ENCODE measurements around the gene SEPTIN10.
"Not testable (repeated sequence)": the region's sequence is repeated elsewhere in the genome, so short reads cannot be mapped to it uniquely, and the experiment has no call there.

Gene SEPTIN10

DNA sequence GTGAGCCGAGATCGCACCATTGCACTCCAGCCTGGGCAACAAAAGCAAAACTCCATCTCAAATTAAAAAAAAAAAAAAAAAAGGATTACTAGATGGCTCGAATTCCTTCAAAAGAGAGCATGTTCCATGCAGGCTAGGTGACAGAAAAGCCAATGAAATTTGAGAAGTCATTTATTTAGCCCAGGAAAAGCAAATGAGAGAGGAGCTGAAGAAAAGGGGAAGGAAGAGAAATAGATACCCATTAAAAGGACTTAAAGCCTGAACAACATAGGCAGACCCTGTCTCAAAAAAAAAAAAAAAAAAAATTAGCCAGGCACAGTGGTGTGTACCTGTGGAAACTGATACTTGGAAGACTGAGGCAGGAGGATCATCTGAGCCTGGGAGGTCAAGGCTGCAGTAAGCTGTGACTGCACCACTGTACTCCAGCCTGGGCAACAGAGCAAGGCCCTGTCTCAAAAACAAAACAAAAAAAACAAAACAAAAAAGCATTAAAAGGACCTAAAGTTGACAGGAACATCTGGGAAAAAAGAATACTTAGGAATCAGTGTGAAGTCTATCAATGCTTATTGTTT, 11.1 kb downstream of the SEPTIN10 start:
- DNase-seq (ENCODE audit: low read depth in 2 of 2) = no peak

DNA sequence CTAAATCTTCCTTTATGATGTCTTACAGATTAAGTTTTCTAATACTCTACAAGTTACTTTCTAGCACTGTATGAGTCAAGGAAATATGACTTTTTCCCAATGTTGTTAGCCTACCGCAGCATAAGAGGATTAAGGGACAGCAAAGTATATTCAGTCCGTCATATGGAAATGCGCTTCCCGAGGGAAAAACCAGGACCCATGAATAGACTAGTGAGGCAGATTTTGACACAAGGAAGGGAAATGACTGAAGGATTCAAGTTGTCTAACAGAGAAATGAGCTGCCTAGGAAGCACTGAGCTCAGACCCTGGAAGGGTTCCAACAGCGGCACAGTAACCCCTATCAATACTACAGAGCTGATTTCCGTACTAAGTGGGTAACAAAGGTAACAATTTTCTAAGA, 12.0 kb downstream of the SEPTIN10 start:
- no peak for DNase-seq (ENCODE audit: low read depth in 2 of 2)

DNA sequence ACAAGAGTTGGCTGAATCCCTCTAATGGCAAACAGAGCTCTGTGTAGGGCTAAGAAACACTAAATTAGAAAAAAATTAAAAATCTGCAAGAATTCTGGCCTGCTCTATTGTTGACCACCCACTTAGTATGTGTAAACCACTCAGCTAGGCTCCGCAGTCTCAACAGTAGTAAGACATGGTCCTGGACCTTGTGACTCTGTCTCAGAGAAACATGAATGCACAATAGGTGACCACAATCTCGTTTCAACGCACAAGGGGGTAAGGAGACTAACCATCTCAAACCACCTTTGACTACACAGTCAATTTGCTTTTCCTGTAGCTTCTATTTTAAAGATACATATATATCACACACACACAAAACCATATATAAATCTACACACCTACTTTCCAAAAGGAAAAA, 16.5 kb downstream of the SEPTIN10 start:
- no peak for DNase-seq (ENCODE audit: low read depth in 2 of 2)

DNA sequence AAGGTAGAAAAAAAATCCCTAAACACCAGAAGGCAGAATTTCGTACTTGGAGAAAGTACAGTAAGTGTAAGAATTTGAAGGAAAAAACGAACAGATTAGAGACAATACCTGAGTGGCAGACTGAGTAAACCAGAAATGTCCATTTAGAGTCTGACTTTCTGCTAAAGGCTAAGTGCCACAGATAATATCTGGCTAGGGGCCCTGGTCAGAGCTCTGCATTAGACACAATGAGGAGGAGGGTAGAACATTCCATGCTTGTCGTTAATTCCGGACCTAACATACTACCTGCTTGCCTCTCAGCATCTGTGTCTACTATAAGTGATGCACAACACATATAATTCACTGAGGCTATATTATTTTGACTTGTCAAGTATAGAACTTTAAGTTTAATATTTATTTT, 18.1 kb downstream of the SEPTIN10 start:
- no peak for DNase-seq (ENCODE audit: low read depth in 2 of 2)

DNA sequence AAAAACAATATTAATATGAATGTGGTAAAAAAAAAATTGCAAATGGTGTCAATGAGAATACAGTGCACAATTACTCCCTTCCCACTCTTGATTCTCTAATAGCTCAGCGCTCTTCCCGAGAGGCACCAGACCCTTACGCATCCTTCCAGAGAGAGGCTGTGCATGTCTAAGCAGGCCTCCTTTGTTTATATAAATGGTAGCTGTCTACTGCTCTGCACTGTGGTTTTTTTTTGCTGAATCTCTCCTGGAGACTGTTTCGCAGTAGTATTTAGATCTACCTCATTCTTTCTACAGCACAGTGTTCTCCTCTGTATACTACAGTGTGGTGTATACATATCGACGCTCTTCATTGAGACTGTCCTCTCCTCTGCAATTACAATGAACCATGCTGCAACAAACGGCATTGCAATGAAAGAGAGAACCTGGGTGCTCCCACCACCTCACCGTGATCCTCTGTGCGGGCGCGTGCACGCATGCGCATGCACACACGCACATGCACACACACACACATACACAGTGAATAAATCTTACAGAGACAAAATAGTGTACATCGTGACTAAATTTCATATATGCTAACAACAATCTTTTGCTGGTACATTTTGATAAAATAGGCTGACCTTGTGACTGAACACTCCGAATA, 19.4 kb downstream of the SEPTIN10 start:
- DNase-seq (ENCODE audit: low read depth in 2 of 2) = no peak

DNA sequence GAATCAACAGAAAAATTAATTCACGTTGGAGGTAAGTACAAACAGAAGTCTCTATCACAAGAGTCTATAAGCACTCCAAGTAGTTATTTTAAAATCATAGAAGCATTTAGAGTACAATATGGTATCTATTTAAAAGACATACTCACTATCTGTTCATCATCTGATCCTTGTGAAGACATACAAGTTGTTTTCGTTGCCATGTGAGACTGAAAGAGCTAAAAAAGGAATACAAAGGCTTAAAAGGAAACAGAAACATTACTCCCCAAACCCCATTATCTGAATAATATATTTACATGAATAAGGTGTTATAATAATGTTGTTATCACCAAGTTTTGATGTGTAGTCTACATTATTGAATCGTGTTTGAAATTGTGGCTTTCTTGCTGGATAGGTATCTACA, 20.9 kb downstream of the SEPTIN10 start:
- DNase-seq (ENCODE audit: low read depth in 2 of 2) = no peak

DNA sequence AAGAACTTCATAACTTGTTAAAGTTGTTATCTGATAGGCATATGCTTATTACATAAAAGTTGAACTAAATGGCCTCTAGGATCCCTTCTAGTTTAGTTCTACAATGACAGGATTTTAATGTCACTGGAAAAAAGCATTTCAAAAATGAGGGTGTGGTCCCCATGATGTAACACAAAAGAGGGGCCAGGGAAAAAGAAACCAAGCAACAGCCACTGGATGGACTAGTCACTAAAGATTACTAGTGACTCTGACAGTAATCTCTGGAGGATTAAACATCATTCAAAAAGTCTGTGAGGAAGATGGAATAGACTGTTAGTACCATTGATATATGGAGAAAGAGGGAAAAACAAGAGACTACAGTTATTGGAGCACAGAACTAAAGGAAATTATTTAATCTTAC, 22.6 kb downstream of the SEPTIN10 start:
- DNase-seq (ENCODE audit: low read depth in 2 of 2) = no peak

DNA sequence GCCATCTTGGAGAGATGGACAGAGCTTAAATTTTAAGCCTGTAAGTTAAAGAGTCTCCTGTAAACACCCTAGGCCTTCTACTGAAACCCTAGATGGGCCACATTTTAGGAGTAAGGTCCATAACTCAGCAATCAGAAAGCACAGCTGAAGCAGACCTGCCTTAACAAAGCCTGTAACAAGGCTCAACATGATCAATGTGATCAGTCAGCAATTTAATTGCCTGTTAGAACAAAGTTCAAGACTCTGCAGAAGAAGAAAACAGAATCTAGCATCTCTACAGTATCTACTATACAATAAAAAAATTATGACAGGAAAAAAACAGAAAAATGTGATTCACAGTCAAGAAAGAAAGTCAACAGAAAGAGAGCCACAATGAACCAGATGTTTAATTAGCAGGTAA, 27.1 kb downstream of the SEPTIN10 start:
- no peak for DNase-seq (ENCODE audit: low read depth in 2 of 2)

DNA sequence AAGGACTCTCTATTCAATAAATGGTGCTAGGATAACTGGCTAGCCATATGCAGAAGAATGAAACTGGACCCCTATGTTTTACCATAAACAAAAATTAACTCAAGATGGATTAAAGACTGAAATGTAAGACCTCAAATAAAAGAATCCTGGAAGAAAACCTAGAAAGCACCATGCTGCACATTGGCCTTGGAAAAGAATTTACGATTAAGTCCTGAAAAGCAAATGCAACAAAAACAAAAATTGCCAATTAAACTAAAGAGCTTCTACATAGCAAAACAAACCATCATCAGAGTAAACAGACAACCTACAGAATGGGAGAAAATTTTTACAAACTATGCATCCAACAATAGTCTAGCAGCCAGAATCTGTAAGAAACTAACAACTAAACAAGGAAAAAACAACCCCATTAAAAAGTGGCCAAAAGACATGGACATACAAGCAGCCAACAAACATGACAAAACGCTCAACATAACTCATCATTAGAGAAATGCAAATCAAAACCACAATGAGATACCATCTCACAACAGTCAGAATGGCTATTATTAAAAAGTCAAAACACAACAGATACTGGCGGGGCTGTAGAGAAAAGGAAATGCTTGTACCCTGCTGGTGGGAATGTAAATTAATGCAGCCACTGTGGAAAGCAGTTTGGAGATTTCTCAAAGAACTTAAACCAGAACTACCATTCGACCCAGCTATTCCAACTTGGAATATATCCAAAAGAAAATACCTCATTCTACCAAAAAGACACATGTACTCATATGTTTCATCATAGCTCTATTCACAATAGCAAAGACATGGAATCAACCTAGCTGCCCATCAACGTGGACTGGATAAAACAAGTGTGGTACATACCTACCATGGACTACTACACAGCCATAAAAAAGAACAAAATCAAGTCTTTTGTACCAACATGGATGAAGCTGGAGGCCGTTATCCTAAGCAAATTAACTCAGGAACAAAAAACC, 30.6 kb downstream of the SEPTIN10 start:
- no peak for DNase-seq (ENCODE audit: low read depth in 2 of 2)

DNA sequence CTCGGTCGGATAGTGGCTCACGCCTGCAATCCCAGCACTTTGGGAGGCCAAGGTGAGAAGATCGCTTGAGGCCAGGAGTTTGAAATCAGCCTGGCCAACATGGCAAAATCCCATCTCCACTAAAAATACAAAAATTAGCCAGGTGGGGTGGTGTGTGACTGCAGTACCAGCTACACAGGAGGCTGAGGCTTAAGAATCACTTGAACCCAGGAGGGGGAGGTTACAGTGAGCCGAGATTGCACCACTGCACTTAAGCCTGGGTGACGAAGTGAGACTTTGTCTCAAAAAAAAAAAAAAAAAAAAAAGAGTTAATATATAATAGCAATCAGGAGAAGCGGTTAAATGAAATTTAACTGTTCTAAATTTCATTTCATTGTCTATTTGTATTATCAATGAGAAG, 36.1 kb downstream of the SEPTIN10 start:
- not testable (repeated sequence) for DNase-seq (ENCODE audit: low read depth in 2 of 2)

DNA sequence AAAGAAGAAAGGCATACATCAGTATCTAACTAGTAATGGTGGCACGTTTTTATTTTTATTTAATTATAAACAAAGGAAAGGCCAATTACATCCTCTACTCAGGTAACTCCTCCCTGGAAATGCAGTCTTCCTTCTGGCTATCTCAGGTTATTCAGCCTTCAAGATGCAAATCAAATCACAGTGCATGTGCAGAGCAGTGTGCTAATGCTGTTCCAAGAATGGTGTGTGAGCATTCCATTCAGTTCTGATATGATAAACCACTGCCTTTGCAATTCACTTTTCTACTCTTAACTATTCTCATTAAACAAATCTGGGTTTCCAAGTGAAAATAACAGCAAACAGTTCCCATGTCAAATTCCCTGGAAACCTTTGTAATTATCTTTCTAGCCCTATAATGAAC, 38.4 kb downstream of the SEPTIN10 start:
- DNase-seq (ENCODE audit: low read depth in 2 of 2) = no peak

DNA sequence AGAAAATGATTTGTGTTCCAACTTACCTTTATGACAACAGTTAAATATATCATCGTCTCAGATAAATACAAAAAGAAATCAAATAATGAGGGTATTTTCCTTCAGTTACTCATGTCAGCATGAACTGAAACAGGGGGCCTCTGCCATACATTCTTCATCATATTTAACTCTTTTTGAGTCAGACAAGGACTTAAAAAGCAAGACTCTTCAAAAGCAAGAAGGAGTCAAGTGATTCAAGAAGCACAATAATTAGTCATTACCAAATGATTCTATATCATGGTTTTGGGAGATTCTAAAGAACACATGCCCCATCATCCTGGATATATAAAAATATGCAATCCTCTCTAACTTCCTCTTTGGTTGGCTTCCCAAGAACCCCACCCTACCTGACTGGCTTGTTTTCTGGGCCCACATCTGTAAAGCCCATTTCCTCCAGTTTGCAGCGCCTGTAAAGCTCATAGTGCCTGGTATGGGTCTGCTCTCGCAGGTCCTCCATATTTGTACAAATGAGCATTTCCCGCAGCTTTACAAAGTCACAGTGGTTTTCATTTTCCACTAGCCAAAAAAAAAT, 49.7 kb downstream of the SEPTIN10 start:
- no peak for DNase-seq (ENCODE audit: low read depth in 2 of 2)

DNA sequence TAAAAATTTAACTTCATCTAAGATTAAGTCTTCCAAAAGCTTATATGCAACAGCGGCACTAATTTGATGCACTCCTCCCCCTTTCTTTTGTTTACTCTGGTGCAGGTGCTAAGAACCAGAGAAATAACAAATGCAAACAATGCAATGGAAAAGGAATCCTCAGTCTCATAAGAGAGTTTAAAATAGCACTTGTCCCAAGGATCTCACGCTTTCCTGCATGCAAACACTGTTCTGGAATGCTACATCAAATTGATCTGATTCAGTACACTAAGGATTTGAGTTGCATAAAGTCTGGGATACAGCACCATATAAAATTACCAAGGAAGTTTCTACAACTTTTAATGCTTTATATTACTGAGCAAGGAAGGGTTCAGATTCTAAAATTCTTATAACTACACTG, 50.5 kb downstream of the SEPTIN10 start:
- DNase-seq (ENCODE audit: low read depth in 2 of 2) = no peak

DNA sequence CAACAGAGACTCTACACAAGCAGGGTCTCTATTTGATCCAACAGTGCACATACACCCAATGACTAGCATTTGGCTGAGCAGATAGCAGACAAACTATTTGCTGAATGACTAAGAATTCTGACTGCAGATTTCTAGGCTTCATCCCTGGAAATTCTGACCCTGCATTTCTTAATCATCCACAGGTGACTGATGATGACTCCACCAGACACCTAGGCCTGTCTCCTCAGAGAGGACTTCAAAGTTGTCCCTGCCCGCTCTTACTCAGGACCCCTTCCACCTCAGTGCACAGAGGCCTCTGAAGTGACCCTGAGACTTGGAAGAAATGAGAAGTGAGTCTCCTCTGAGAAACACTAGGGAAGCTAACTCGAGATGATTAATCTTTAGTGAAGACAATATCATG, 51.3 kb downstream of the SEPTIN10 start:
- DNase-seq (ENCODE audit: low read depth in 2 of 2) = no peak

DNA sequence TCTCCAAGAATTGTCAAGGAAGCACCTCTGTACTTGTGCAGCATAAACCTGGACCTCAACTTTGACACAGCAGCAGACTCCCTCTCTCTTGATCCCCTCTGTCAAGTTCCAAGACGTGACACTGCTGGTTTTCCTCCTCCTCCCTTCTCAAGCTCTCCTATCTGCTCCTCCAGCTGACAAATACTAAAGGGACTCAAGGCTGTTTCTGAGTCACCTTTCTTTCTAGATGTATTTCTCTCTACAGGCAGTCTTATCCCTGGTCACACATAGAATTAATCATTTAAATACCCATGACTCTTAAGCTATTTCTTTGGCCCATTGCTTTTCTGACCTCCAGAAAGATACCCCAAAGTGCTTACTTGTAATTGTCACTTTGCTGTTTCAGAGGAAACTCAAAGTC, 53.5 kb downstream of the SEPTIN10 start:
- DNase-seq (ENCODE audit: low read depth in 2 of 2) = no peak

DNA sequence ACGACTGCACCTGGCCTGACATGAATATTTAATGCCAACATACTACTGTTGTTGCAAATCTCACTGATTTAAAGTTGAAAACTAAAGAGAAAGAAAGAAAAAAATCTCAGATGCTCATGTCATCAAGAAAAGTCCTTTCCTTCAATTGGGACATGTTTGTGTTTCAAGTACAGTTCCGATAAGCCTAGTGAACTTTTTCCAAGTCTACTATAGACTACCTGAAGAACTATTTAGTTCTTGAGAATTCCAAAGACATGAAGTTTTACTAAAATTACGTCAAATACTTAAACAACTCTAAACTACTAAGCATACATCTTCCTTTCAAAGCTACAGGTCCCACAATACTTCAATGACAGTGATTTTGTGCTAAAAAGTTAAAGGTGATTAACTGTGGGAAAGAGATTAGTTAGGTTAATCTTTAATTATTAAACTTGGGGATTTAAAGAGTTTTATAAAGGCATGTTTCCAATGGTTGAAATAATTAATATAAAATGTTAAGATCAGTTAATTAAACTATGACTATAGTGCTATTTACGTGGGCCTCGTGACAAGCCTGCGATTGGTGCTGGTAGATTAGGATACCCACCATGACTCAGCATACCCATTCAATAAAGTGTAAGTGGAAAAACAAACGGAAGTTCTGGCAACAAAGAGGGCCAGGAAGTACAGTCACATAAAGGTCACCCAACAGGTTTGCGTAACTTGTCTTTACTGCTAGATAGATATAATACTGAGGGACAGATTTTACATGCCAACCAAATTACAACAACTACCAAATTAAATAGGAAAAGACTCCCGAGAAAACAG, 55.5 kb downstream of the SEPTIN10 start:
- DNase-seq (ENCODE audit: low read depth in 2 of 2) = no peak

DNA sequence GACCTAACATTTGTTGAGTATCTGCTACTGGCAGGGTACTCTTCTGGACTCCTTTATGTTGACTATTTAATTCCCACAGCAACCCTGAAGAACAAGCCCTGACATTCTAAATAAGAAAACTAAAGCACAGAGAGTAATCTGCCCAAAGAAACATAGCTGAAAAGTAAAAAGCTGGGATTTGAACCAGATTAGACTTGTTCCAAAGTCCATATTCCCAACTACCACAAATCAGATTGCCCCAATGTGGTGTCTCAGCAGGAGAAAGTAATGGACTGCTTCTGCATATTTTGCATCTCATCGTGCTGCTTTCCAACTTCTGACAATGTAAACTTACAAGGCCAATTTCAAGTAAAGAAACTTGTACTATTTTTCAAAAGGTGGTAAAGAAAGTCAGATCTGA, 56.5 kb downstream of the SEPTIN10 start:
- DNase-seq (ENCODE audit: low read depth in 2 of 2) = no peak

DNA sequence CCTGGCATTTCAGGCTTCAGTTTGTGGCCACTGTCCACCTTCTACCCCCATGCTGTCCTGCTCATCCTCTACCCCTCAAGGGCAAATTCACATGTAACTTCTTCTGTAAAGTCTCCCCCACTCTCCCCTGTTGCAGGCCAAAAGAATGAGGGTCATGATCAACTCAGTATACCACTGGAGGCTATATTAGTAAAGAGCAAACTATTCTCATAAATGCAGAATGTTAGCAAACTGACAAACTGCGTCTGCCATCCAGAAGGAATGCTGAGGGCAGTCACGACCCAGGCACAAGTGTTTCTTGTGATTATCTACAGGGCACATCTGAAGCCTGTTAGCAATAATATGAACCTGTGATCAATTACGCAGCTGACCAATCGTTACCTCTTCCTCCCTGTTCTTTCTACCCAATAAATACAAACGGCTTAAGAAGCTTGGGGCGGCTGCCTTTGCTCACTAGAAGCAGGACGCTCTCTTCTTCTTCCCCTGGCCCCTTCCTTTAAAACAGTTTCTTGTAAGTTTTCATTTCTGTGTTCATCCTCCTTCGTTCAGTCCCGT, 58.3 kb downstream of the SEPTIN10 start:
- no peak for DNase-seq (ENCODE audit: low read depth in 2 of 2)

DNA sequence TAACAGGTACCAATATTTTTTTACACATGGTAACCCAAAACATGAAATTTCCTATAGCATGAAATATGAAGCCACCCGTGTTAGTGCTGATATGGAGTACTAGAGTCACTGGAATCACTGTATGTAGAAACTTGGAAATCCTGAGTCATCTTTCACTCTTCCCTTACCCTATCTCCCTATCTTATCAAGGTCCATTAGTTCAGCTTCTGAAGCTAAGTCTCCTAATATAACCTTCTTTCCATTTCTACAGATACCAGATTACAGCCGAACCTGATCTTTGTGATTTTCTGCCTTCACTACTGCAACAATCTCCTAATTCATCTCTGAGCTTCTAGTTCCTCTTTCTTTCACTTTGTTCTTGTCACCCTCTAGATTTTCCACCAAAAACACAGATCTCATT, 59.0 kb downstream of the SEPTIN10 start:
- no peak for DNase-seq (ENCODE audit: low read depth in 2 of 2)

DNA sequence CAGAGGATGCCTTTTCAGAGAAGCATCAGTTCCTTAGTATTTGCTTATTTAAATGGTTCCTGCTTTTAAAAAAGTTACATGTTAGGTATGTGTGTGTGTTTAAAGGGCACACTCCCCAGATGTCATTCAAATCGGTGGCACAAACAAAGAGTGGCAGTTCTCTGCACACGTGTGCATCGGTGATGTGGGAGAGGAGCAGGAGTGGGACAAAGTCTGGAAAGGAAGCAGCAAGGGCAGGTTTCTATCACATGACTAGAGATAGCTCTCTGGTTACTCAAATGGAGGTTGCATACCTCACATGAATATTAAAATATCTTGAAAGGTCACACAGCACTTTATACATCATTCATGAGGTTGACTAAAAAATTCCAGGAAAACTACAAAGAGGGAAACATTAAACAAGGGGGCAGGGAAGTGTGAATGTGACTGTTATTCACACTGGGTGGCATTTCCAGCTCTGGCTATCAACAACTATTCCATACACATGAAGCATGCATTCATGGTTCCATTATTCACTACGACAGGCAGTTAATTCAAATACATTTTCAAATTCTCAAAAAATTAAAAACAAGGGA, 64.7 kb downstream of the SEPTIN10 start:
- DNase-seq (ENCODE audit: low read depth in 2 of 2) = no peak

DNA sequence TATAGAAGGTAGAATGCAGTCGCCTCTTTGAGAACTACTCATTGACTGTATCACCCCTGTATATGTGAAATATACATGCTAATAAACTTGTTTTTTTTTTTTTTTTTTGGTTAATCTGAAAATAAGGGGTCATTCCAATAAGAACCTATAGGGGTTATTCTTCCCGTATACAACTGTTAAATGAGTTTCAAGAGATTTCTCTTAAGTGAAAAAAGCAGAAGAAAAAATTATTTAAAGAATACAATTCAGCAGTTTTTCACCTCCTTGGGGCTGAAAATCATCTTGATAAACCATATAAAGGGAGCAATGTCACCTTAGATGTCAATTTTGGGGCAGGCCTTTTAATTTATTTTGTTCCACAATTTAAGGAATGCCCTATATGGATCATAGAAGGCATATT, 66.5 kb downstream of the SEPTIN10 start:
- DNase-seq (ENCODE audit: low read depth in 2 of 2) = no peak

All from stimulated activated CD4-positive, alpha-beta T cell treated with anti-CD3 and anti-CD28 coated beads, Interleukin-12 subunit alpha, Interleukin-12 subunit beta, amount 100 ng/mL, for 24 hours (primary cell).